HG03354 (cell line): ENCODE results near the gene TWIST1.

Source experiments
- ATAC-seq: cut with Tn5 transposase; IDR thresholded peaks from one replicate; pipeline ENCODE4 v1.9.1; 2021; ENCODE audit warnings: mild to moderate bottlenecking; ENCODE audit not compliant: unreplicated experiment, poor library complexity, severe bottlenecking

The TWIST1 gene

DNA sequence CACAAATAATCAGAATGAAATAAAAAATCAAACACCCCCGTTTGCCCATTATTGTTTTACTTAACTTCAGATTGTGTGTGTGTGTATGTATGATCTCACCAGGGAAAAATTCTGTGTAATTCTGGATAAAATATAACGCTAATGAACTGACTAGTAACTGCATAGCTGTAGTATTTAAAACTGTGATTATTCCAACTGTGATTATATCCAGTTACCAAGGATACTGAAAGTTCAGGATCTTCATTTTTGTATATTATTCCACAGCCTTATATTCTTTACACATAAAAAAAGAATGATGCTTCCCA lies 2.9 kb downstream of the TWIST1 start:
- ATAC-seq: no peak

GRCh38 chr7:19113855-19114550 lies 3.4 kb downstream of the TWIST1 start:
- ATAC-seq: no peak

DNA sequence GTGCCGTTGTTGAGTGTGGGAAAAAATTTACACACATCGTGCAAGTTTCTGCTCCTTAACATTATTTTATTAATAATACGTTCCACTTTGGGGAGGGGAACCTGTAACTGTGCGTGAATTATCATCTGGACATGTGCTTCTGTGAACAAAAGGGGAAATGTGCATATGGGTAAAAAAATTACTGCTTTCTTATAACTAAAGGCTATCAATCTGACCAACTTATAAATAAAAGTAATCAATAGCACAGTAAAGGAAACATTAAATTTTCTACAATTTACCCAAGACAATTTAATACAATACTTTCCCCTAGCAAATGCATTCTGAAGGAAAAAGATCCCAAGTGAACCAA lies 4.5 kb downstream of the TWIST1 start:
- ATAC-seq: no peak

DNA sequence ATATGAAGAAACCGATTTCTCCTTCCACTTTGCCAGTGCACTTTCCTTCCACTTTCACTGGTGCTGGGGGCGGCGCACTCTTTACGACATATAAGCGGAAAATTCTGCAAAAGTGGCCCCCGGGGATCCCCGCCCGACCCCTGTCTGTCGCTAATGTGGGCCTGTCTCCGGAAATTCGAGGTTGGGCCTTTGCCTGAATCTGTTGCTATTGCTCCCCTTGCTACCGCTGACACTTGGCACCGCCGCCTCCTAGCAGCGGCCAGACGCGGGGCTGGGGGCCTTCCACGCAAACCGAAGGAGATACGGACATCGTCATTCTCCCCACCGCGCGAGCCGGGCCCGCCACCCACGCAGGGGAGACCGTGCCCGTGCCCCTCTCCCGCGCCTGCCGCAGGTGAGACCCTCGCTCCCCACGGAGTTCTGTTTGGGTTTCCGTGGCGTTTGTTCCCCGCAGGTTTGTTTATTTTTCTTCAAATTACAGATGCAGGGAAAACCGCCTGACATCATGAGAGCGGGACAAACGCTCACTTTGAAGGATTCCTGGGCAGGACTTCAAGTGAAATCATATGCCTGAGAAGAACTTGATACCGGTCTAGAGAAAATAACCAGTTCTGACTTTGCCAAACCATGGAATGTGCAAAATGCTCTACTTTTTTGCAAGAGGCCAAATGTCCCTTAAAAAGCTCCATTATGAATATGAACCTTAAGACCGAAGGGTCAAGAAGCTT lies 5.0 kb downstream of the TWIST1 start:
- ATAC-seq: no peak

- ATAC-seq: no peak
Measured at GRCh38 chr7:19111474-19112273, 5.8 kb downstream of the TWIST1 start.

DNA sequence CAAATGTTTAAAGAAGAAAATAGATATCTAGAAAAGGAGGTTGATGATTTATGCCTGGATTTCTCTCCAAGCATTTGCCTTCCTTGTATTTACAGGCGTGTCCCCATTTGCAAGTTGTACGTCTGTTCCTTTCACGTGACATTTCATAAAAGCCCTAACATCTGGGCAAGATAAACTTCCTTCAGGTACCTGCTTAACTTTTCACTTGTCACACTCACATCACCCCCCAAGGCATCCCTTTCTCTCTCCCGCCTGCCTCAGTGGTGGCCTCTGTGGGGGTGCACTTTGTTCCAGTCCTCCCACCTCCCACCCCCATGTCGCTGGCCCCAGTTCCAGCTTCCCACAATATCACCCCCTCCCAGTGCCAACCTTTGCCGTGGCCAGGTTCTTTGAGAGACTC lies 6.7 kb downstream of the TWIST1 start:
- no peak for ATAC-seq

- ATAC-seq: no peak
Measured at GRCh38 chr7:19110026-19110730, 7.3 kb downstream of the TWIST1 start.

- ATAC-seq: no peak
Measured at GRCh38 chr7:19109000-19109946, 8.2 kb downstream of the TWIST1 start.

- no peak for ATAC-seq
Measured at GRCh38 chr7:19107356-19108146, 9.9 kb downstream of the TWIST1 start.

DNA sequence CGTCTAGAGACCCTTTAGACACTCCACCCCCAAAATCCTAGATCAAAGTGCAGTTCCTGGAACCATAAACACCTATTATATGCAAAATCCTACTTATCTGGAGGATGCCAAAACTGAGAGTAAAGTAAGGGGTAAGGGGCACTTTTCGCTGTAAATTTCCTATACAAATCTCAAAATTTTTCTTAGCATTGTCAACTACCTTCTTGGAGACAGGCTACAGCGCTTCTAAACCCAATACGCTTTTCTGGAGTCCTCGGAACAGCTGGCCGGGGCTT lies 10.4 kb downstream of the TWIST1 start:
- ATAC-seq: no peak

GRCh38 chr7:19106241-19107080 lies 11.0 kb downstream of the TWIST1 start:
- ATAC-seq: no peak

GRCh38 chr7:19105546-19105945 lies 11.9 kb downstream of the TWIST1 start:
- no peak for ATAC-seq

DNA sequence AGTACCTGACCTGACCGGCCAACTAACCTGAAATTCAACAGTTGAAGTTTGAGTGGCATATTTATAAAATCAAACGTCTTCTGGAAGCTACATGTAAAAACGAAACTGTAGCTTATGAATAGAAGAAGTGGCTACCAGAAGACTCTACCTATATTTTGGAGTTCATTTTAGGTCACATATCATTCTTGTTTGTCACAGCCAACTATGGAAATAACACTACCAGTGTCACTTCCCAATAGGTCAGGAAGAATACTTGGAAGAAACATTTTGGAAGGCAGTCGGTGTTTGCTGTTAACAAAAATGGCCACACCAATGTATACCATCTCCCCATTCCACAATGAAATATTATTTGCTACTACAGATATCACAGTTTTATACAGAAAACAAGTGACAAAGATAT lies 12.6 kb downstream of the TWIST1 start:
- ATAC-seq: no peak

DNA sequence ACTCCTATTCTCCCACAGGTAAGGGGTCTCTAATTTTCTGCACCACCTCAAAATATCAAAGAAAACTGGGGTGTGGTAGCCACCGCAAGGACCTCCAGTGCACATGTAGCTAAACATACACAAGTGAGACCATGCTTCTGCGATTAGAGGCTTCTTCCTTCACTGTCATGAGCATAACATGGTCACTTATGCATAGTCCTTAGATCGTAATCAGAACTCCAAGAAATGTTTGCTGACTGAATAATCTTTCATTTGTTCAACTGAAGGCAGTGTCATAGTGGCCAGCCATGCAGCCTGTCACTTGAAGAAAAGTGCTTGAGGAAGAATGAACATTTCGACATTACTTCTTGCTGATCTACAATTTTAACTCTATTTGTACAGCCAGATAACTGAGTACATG lies 14.6 kb downstream of the TWIST1 start:
- no peak for ATAC-seq

GRCh38 chr7:19101909-19102308 lies 15.5 kb downstream of the TWIST1 start:
- no peak for ATAC-seq

DNA sequence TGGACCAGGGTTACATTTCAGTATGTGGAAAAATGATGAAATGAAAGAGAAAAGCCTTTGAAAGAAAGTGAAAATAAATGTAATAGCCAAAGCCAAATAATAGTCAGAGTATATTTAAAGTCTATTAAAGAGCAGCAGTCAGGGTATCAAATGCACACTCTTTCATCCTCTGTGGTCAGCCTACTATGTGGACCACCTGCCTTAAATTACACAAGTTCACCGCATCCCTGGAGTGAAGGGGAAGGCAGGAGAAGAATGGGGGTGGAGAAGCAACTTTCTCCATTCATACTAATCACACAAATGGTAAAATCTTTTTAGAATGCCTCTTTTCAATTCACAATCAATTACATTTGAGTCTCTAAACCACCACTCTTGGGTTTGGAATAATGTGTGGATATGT lies 16.0 kb downstream of the TWIST1 start:
- ATAC-seq: no peak

DNA sequence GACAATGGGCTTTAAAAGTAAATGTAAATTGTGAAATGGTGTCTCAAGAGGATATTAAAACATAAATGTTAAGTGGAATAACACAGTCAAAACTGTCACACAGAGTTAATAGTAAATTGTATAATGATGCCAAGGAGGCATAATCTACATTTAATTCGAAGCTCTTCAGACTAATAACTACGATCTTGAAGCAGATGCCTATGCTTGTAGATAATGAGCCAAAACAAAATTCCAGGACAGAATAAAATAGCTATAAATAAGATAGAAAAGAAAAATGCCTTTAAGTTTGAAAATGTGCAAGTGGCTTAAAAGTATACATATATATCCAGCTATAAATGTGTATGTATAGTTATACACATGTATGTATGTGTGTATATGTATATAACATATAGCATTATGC lies 17.5 kb downstream of the TWIST1 start:
- no peak for ATAC-seq

GRCh38 chr7:19099194-19099593 lies 18.2 kb downstream of the TWIST1 start:
- ATAC-seq: no peak
